Stomach (tissue), 9 donors: ENCODE data around the gene EPB41L2. TPM values are rescaled to one million over a fixed set of nuclear protein-coding genes. Genes with fewer than 3 reads are reported as not detected.
A peak's percentile ranks its signal among the peaks of the same experiment; 100 is the strongest.

Experiments used
- DNase-seq, 2 donors: peaks; one replicate each; pipeline versions ENCODE4 v3.0.0 to v3.0.0-alpha.2; 2013 to 2019
- H3K27ac ChIP-seq, 5 donors: fragments of 200-600 bp in 4 of 5; sonication (generic) in 4 of 5; one replicate each; pipeline ENCODE4 v1.5.1; 2013 to 2019; ENCODE audit warnings: mild to moderate bottlenecking in 1 of 5, moderate library complexity in 1 of 5
- H3K27me3 ChIP-seq, 3 donors: fragments of 200-600 bp; sonication (generic); one replicate each; pipeline ENCODE4 v1.5.1; 2017 to 2019; ENCODE audit warnings: mixed run types in 1 of 3
- H3K36me3 ChIP-seq, 4 donors: fragments of 200-600 bp; sonication (generic); 1 replicate in 3 of 4; 2 replicates in 1 of 4; pipeline ENCODE4 v1.5.1; 2016 to 2019
- H3K4me1 ChIP-seq, 4 donors: fragments of 200-600 bp; sonication (generic); one replicate each; pipeline ENCODE4 v1.5.1; 2016 to 2019
- H3K4me3 ChIP-seq, 4 donors: fragments of 200-600 bp; sonication (generic) in 3 of 4; one replicate each; pipeline ENCODE4 v1.5.1; 2016 to 2019; ENCODE audit warnings: mild to moderate bottlenecking in 1 of 4
- H3K9me3 ChIP-seq, 4 donors: fragments of 200-600 bp; sonication (generic); one replicate each; pipeline ENCODE4 v1.5.1; 2016 to 2019
- CTCF ChIP-seq, 7 experiments: fragments of 450-650 bp in 4 of 7; fragments of 200-600 bp in 3 of 7; sonication (generic) in 3 of 7; IDR thresholded peaks; one replicate each; pipeline ENCODE4 v1.5.1; 2016 to 2019; ENCODE audit warnings: antibody characterized with exemption in 7 of 7, control low read depth in 2 of 7, mild to moderate bottlenecking in 1 of 7
- EP300 ChIP-seq: sonication (generic); formaldehyde crosslinking; IDR thresholded peaks from one replicate; pipeline ENCODE4 v1.6.1; 2017; ENCODE audit warnings: antibody characterized with exemption
- POLR2A ChIP-seq, 4 donors: fragments of 450-650 bp; IDR thresholded peaks; one replicate each; pipeline ENCODE4 v1.6.1; 2016; ENCODE audit warnings: antibody characterized with exemption in 4 of 4, control low read depth in 2 of 4, mild to moderate bottlenecking in 1 of 4, moderate library complexity in 1 of 4
- POLR2AphosphoS5 ChIP-seq, 3 donors: sonication (generic); formaldehyde crosslinking; IDR thresholded peaks; one replicate each; pipeline ENCODE4 v1.6.1; 2016; ENCODE audit warnings: antibody characterized with exemption in 3 of 3
- WGBS, 5 donors: extraction: QIAGEN DNeasy Blood & Tissue Kit in 3 of 5; methylation state at CpG; one replicate each; pipeline versions ENCODE4 v1.1.5 to v1.1.7; 2013 to 2018; 5-methylcytosine and 5-hydroxymethylcytosine counted together
- intact Hi-C: fragments of 100-400 bp; cut with DNase I; formaldehyde crosslinking; loops from one replicate; pipeline ENCODE4 v1.15.1; 2023; ENCODE audit warnings: low total_unique reads
- polyA plus RNA-seq, 3 donors: library from polyadenylated mRNA; stranded (reverse); fragments of 200-250 nt; gene quantifications; one replicate each; pipeline ENCODE4 v1.2.3, GENCODE V29; 2013
- total RNA-seq, 5 donors: library from RNA; depleted of rRNA; stranded (reverse); fragments of >200 nt; gene quantifications; one replicate each; pipeline versions ENCODE4 v1.1.0 to v1.2.3, GENCODE V29; 2014 to 2016
- donor health status: healthy with polysubstance abuse.
- donor health status: Bipolar disorder and iron deficiency.
- donor health status: healthy.

EPB41L2 gene
- total and polyA plus RNA-seq, 8 donors, result 12.5 to 238 (median 30.2) TPM

- 77 to 89% (median 84%) methylated on average over 3 of the region's 3 CpGs for WGBS, 5 donors
These were observed 101.9 kb downstream of the EPB41L2 start for GRCh38 chr6:130961148-130961547.

GRCh38 chr6:130959951-130960350, 103.1 kb downstream of the EPB41L2 start:
- no peaks in the 10 kb centered on the region for H3K9me3 ChIP-seq
- H3K4me3 ChIP-seq, result no peak overlapping the region
- no peaks in the 10 kb centered on the region for H3K36me3 ChIP-seq
- intact Hi-C loops, result no loop called here
- WGBS, 5 donors, result 44 to 78% (median 62%) methylated on average over 1 of the region's 1 CpG
- H3K4me1 ChIP-seq, result peaks cover 0 to 10% (median 5%) of the 10 kb centered on the region in 4 donors
- no peak for DNase-seq
- TF ChIP-seq CTCF (IDR thresholded peaks at IDR 0.05) (no peak), POLR2AphosphoS5 (IDR thresholded peaks at IDR 0.05) (no peak), POLR2A (IDR thresholded peaks at IDR 0.05) (no peak), EP300 (no peak)
- H3K27ac ChIP-seq, result no peak overlapping the region
- H3K27me3 ChIP-seq, result no peaks in the 10 kb centered on the region

More at GRCh38 chr6:130961148-130961547, 101.9 kb downstream of the EPB41L2 start:
- no peaks in the 10 kb centered on the region for H3K9me3 ChIP-seq
- H3K27me3 ChIP-seq, result no peaks in the 10 kb centered on the region
- TF ChIP-seq EP300 (no peak), POLR2A (IDR thresholded peaks at IDR 0.05) (no peak), POLR2AphosphoS5 (IDR thresholded peaks at IDR 0.05) (no peak), CTCF (IDR thresholded peaks at IDR 0.05) (no peak)
- no peak overlapping the region for H3K4me3 ChIP-seq
- intact Hi-C loops, result no loop called here
- no peaks in the 10 kb centered on the region for H3K36me3 ChIP-seq
- H3K4me1 ChIP-seq, result peaks cover 0 to 9% (median under 1%) of the 10 kb centered on the region in 4 donors
- DNase-seq, result no peak
- no peak overlapping the region for H3K27ac ChIP-seq

- intact Hi-C loops, result no loop called here
These were observed 104.6 kb downstream of the EPB41L2 start for GRCh38 chr6:130958468-130958867.

GRCh38 chr6:130955755-130956154, 107.3 kb downstream of the EPB41L2 start:
- DNase-seq, result peak in 1 of 2 donors; percentile 62
- intact Hi-C loops, result no loop called here
- TF ChIP-seq POLR2A (IDR thresholded peaks at IDR 0.05) (no peak), POLR2AphosphoS5 (IDR thresholded peaks at IDR 0.05) (peak in 1 of 3 donors; percentile 12)
- H3K4me3 ChIP-seq, result no peak overlapping the region
- no peaks in the 10 kb centered on the region for H3K9me3 ChIP-seq
- no peak overlapping the region for H3K27ac ChIP-seq
- 40 to 68% (median 49%) methylated on average over 2 of the region's 2 CpGs for WGBS, 5 donors
- no peaks in the 10 kb centered on the region for H3K27me3 ChIP-seq
- peaks cover 0 to 10% (median 5%) of the 10 kb centered on the region in 4 donors for H3K4me1 ChIP-seq
- peaks cover 0 to 4% (median 1%) of the 10 kb centered on the region in 4 donors for H3K36me3 ChIP-seq

More at GRCh38 chr6:130958468-130958867, 104.6 kb downstream of the EPB41L2 start:
- Histone ChIP-seq H3K4me1 (peaks cover 0 to 10% (median 5%) of the 10 kb centered on the region in 4 donors), H3K9me3 (no peaks in the 10 kb centered on the region), H3K36me3 (peaks cover 0 to 4% (median 1%) of the 10 kb centered on the region in 4 donors), H3K4me3 (no peak overlapping the region), H3K27ac (no peak overlapping the region), H3K27me3 (no peaks in the 10 kb centered on the region)
- WGBS, 5 donors, result 82 to 97% (median 90%) methylated on average over 2 of the region's 2 CpGs
- no peak for DNase-seq
- TF ChIP-seq POLR2A (IDR thresholded peaks at IDR 0.05), result no peak
- TF ChIP-seq CTCF (IDR thresholded peaks at IDR 0.05), result no peak
- TF ChIP-seq EP300, result no peak
- TF ChIP-seq POLR2AphosphoS5 (IDR thresholded peaks at IDR 0.05), result no peak

- intact Hi-C loops, result no loop called here
- peaks cover 0 to 2% (median 0%) of the 10 kb centered on the region in 4 donors for H3K36me3 ChIP-seq
These were observed 113.5 kb downstream of the EPB41L2 start for GRCh38 chr6:130949553-130949952.

More at GRCh38 chr6:130949553-130949952, 113.5 kb downstream of the EPB41L2 start:
- H3K9me3 ChIP-seq, result no peaks in the 10 kb centered on the region
- H3K4me1 ChIP-seq, result peaks cover under 1 to 31% (median 9%) of the 10 kb centered on the region in 4 donors
- TF ChIP-seq POLR2A (IDR thresholded peaks at IDR 0.05) (no peak), POLR2AphosphoS5 (IDR thresholded peaks at IDR 0.05) (no peak), CTCF (IDR thresholded peaks at IDR 0.05) (no peak), EP300 (no peak)
- no peak overlapping the region for H3K27ac ChIP-seq
- H3K27me3 ChIP-seq, result no peaks in the 10 kb centered on the region
- WGBS, 5 donors, result 83 to 100% (median 100%) methylated on average over 1 of the region's 1 CpG
- H3K4me3 ChIP-seq, result no peak overlapping the region
- no peak for DNase-seq
